Measurements from ENCODE around the gene RNF115. TPM values are rescaled to one million over a fixed set of nuclear protein-coding genes. Genes with fewer than 3 reads are reported as not detected.

Gene RNF115
- total and polyA plus RNA-seq, 2 of the 8 experiments (the other 6 are each of a cell fraction or from before 2014, with no cell fraction given), result 4.7 to 10.8 TPM

- H4K20me1 ChIP-seq (replicated peaks in 1 of 2; ENCODE audit: control insufficient read depth in 1 of 2, insufficient read depth in 2 of 2, low read length in 2 of 2), result no peaks in the 10 kb centered on the region
- H2AFZ ChIP-seq (ENCODE audit: low read length), result no peak overlapping the region
- ChIA-PET CTCF (ENCODE audit: partially characterized antibody) (no interaction called here), POLR2A (ENCODE audit: partially characterized antibody) (no interaction called here)
- H3K4me2 ChIP-seq (ENCODE audit: insufficient read depth in 1 of 2, low read depth in 2 of 2, low read length in 2 of 2), result no peak overlapping the region
- H3K4me3 ChIP-seq (ENCODE audit: extremely low read depth in 1 of 4, insufficient read depth in 2 of 4, low read depth in 3 of 4, low read length in 4 of 4), result no peak overlapping the region
- 83% methylated on average over 2 of the region's 2 CpGs; no CpG with 5 or more reads in 1 of the 2 experiments for WGBS, 2 experiments (ENCODE audit: extremely low coverage in 1 of 2, insufficient coverage in 1 of 2, insufficient read length in 1 of 2, insufficient replicate concordance in 2 of 2, low coverage in 1 of 2, low lambda C conversion rate in 2 of 2, missing lambda C conversion rate in 1 of 2)
- TF ChIP-seq BCL11A (IDR thresholded peaks at IDR 0.05; ENCODE audit: low read depth in 2 of 2, low read length in 2 of 2) (no peak), RFX5 (IDR thresholded peaks at IDR 0.05; ENCODE audit: borderline replicate concordance, low read depth, low read length) (no peak), TCF12 (IDR thresholded peaks at IDR 0.05; ENCODE audit: low read depth, low read length) (no peak), SIRT6 (IDR thresholded peaks at IDR 0.05; ENCODE audit: low read length) (no peak), SUZ12 (IDR thresholded peaks at IDR 0.05; ENCODE audit: low read length) (no peak), ASH2L (IDR thresholded peaks at IDR 0.05; ENCODE audit: low read length) (no peak), GTF2F1 (IDR thresholded peaks at IDR 0.05; ENCODE audit: borderline replicate concordance, low read depth, low read length) (no peak), KDM5A (IDR thresholded peaks at IDR 0.05; ENCODE audit: low read length) (no peak), EZH2 (IDR thresholded peaks at IDR 0.05; ENCODE audit: low read depth, low read length, severe bottlenecking) (no peak), RNF2 (IDR thresholded peaks at IDR 0.05; ENCODE audit: borderline replicate concordance, low read depth, low read length, missing control alignments, poor library complexity, severe bottlenecking) (no peak), CHD1 (IDR thresholded peaks at IDR 0.05; ENCODE audit: low read depth, low read length) (no peak)
- no peaks in the 10 kb centered on the region for H3K9me3 ChIP-seq (ENCODE audit: insufficient read depth in 2 of 2, low read depth in 1 of 2, low read length in 1 of 2)
- no peak overlapping the region for H2BK5ac ChIP-seq (ENCODE audit: low read depth, low read length)
- FAIRE-seq (no peak), DNase-seq (ENCODE audit: low read depth in 1 of 2, low spot score in 2 of 2) (no peak)
- H3K4ac ChIP-seq (replicated peaks; ENCODE audit: insufficient read length, low read depth, low read length), result no peak overlapping the region
- H3K4me1 ChIP-seq (replicated peaks in 1 of 4; ENCODE audit: control insufficient read depth in 3 of 4, insufficient read depth in 4 of 4, low read length in 3 of 4), result no peaks in the 10 kb centered on the region
- no peak overlapping the region for H2BK20ac ChIP-seq (ENCODE audit: low read length)
- H4K91ac ChIP-seq (replicated peaks; ENCODE audit: insufficient read length, low read length), result no peak overlapping the region
- no peak overlapping the region for H4K5ac ChIP-seq (ENCODE audit: insufficient read length, low read depth, low read length)
- H3K18ac ChIP-seq (ENCODE audit: extremely low read depth, low read length), result no peak overlapping the region
- no peaks in the 10 kb centered on the region for H3K79me1 ChIP-seq (ENCODE audit: low read depth, low read length)
- no peak overlapping the region for H2BK120ac ChIP-seq (replicated peaks; ENCODE audit: low read depth, low read length)
- H2BK12ac ChIP-seq (ENCODE audit: low read depth, low read length), result no peak overlapping the region
- H3K79me2 ChIP-seq (ENCODE audit: control insufficient read depth in 1 of 2, insufficient read depth in 2 of 2, low read length in 2 of 2), result no peaks in the 10 kb centered on the region
- no peak overlapping the region for H2AK5ac ChIP-seq (ENCODE audit: low read depth, low read length)
- H3K23ac ChIP-seq (ENCODE audit: insufficient read length), result no peak overlapping the region
- H2BK15ac ChIP-seq (ENCODE audit: low read length), result no peak overlapping the region
- H3K23me2 ChIP-seq (ENCODE audit: low read depth, low read length), result no peaks in the 10 kb centered on the region
- H3K27ac ChIP-seq (ENCODE audit: low read depth, low read length), result no peak overlapping the region
- no peak overlapping the region for H4K8ac ChIP-seq (ENCODE audit: extremely low read depth, insufficient read depth, low read length)
- no peak overlapping the region for H3K9ac ChIP-seq (replicated peaks in 1 of 4; ENCODE audit: extremely low read depth in 1 of 4, low read depth in 3 of 4, low read length in 3 of 4)
- no peak overlapping the region for H3K56ac ChIP-seq (replicated peaks; ENCODE audit: insufficient read length, low read depth, low read length)
- peaks cover 0 to 2% (median 0%) of the 10 kb centered on the region in 4 experiments; a peak in 1 of 7 replicates for H3K27me3 ChIP-seq (replicated peaks in 1 of 4; ENCODE audit: control insufficient read depth in 3 of 4, extremely low read depth in 1 of 4, insufficient read depth in 3 of 4, low read length in 3 of 4)
- no peaks in the 10 kb centered on the region for H3K36me3 ChIP-seq (ENCODE audit: control insufficient read depth in 2 of 4, insufficient read depth in 4 of 4, low read length in 3 of 4)
- no peak overlapping the region for H3K14ac ChIP-seq (ENCODE audit: insufficient read length)
These were observed 122.5 kb downstream of the RNF115 start for GRCh38 chr1:145701306-145701862.

Measured in H1 (cell line).